Liver (tissue), 9 donors: ENCODE data around the gene PPP6R1. TPM values are rescaled to one million over a fixed set of nuclear protein-coding genes. Genes with fewer than 3 reads are reported as not detected.

Experiments used
- DNase-seq: peaks from one replicate; pipeline ENCODE4 v3.0.0-alpha.2; 2017; ENCODE audit warnings: low spot score
- H3K27ac ChIP-seq, 2 donors: one replicate each; pipeline ENCODE4 v1.7.0; 2013; ENCODE audit warnings: inconsistent platforms in 2 of 2, low read length in 2 of 2, control low read depth in 1 of 2, low read depth in 1 of 2, mild to moderate bottlenecking in 1 of 2
- H3K27me3 ChIP-seq, 4 donors: one replicate each; pipeline versions ENCODE4 v1.6.1 to v1.7.0; 2013; ENCODE audit warnings: low read length in 3 of 4, inconsistent platforms in 1 of 4, mild to moderate bottlenecking in 1 of 4, moderate library complexity in 1 of 4; ENCODE audit not compliant: control insufficient read depth in 4 of 4, insufficient read depth in 4 of 4
- H3K36me3 ChIP-seq, 4 donors: one replicate each; pipeline versions ENCODE4 v1.6.1 to v1.7.0; 2013; ENCODE audit warnings: low read length in 3 of 4, mild to moderate bottlenecking in 3 of 4, low read depth in 1 of 4, moderate library complexity in 1 of 4; ENCODE audit not compliant: control insufficient read depth in 4 of 4, insufficient read depth in 3 of 4
- H3K4me1 ChIP-seq, 4 donors: one replicate each; pipeline versions ENCODE4 v1.6.1 to v1.7.0; 2013; ENCODE audit warnings: low read length in 3 of 4, mild to moderate bottlenecking in 3 of 4, moderate library complexity in 1 of 4; ENCODE audit not compliant: control insufficient read depth in 4 of 4, insufficient read depth in 4 of 4
- H3K4me3 ChIP-seq, 3 donors: one replicate each; pipeline versions ENCODE4 v1.6.1 to v1.7.0; 2013; ENCODE audit warnings: low read length in 3 of 3, control low read depth in 1 of 3, low read depth in 1 of 3, mild to moderate bottlenecking in 1 of 3
- H3K9ac ChIP-seq, 2 donors: one replicate each; pipeline ENCODE4 v1.7.0; 2013; ENCODE audit warnings: low read length in 2 of 2, mild to moderate bottlenecking in 2 of 2, moderate library complexity in 2 of 2, control low read depth in 1 of 2, low read depth in 1 of 2
- H3K9me3 ChIP-seq, 4 donors: one replicate each; pipeline versions ENCODE4 v1.6.1 to v1.7.0; 2013; ENCODE audit warnings: low read length in 3 of 4; ENCODE audit not compliant: control insufficient read depth in 4 of 4
- EGR1 ChIP-seq, 2 donors: IDR thresholded peaks; 2 replicates each; pipeline ENCODE4 v1.6.1; 2016 to 2018; ENCODE audit warnings: antibody characterized with exemption in 2 of 2, low read depth in 2 of 2
- FOXA2 ChIP-seq: IDR thresholded peaks from 2 replicates; pipeline ENCODE4 v1.6.1; 2016; ENCODE audit warnings: antibody characterized with exemption
- GABPA ChIP-seq, 2 donors: IDR thresholded peaks in 1 of 2; conservative IDR thresholded peaks in 1 of 2; 2 replicates each; pipeline ENCODE4 v1.6.1; 2016; ENCODE audit warnings: antibody characterized with exemption in 2 of 2, mild to moderate bottlenecking in 1 of 2, moderate library complexity in 1 of 2
- HNF4A ChIP-seq, 2 donors: conservative IDR thresholded peaks; 2 replicates each; pipeline ENCODE4 v1.6.1; 2016; ENCODE audit warnings: antibody characterized with exemption in 2 of 2, mild to moderate bottlenecking in 2 of 2
- HNF4G ChIP-seq: IDR thresholded peaks from 2 replicates; pipeline ENCODE4 v1.6.1; 2016; ENCODE audit warnings: antibody characterized with exemption
- NR2F2 ChIP-seq: IDR thresholded peaks from 2 replicates; pipeline ENCODE4 v1.6.1; 2016; ENCODE audit warnings: antibody characterized with exemption
- RAD21 ChIP-seq, 2 donors: IDR thresholded peaks; 2 replicates each; pipeline ENCODE4 v1.6.1; 2016; ENCODE audit warnings: antibody characterized with exemption in 2 of 2, mild to moderate bottlenecking in 2 of 2
- RXRA ChIP-seq, 2 donors: IDR thresholded peaks; 2 replicates each; pipeline ENCODE4 v1.6.1; 2017 to 2018; ENCODE audit warnings: antibody characterized with exemption in 2 of 2, mild to moderate bottlenecking in 1 of 2
- SP1 ChIP-seq: IDR thresholded peaks from 2 replicates; pipeline ENCODE4 v1.6.1; 2018; ENCODE audit warnings: antibody characterized with exemption, mild to moderate bottlenecking
- TAF1 ChIP-seq: conservative IDR thresholded peaks from 2 replicates; pipeline ENCODE4 v1.6.1; 2016; ENCODE audit warnings: antibody characterized with exemption, mild to moderate bottlenecking
- YY1 ChIP-seq: IDR thresholded peaks from 2 replicates; pipeline ENCODE4 v1.6.1; 2016; ENCODE audit warnings: antibody characterized with exemption, mild to moderate bottlenecking
- WGBS: extraction: QIAGEN DNeasy Blood & Tissue Kit; methylation state at CpG from one replicate; pipeline ENCODE4 v1.1.7; 2013; 5-methylcytosine and 5-hydroxymethylcytosine counted together
- polyA plus RNA-seq, 2 donors: library from polyadenylated mRNA; stranded (reverse) in 1 of 2; unstranded in 1 of 2; fragments of 200-250 nt in 1 of 2; fragments of >200 nt in 1 of 2; fragmentation: Nextera tagmentation in 1 of 2; extraction: Ambion mirVana in 1 of 2; gene quantifications; one replicate each; pipeline versions ENCODE4 v1.2.1 to v1.2.3, GENCODE V29; 2013 to 2015
- total RNA-seq, 2 donors: library from RNA; depleted of rRNA; stranded (reverse); fragments of >200 nt; gene quantifications; one replicate each; pipeline ENCODE4 v1.2.3, GENCODE V29; 2014
- TF ChIP-seq, protein P1 (sequence below): IDR thresholded peaks from 2 replicates; pipeline ENCODE4 v1.6.1; 2016; ENCODE audit warnings: antibody characterized with exemption
- TF ChIP-seq, protein P2 (sequence below): IDR thresholded peaks from 2 replicates; pipeline ENCODE4 v1.6.1; 2016; ENCODE audit warnings: antibody characterized with exemption
- TF ChIP-seq, protein P3 (sequence below): IDR thresholded peaks from 2 replicates; pipeline ENCODE4 v1.6.1; 2016; ENCODE audit warnings: antibody characterized with exemption, mild to moderate bottlenecking
- TF ChIP-seq, protein P4 (sequence below): fragments of 150-350 bp; IDR thresholded peaks from 2 replicates; pipeline ENCODE4 v1.5.1; 2017; ENCODE audit warnings: improper control_type of control experiment, low read depth, low read length; ENCODE audit not compliant: missing input control
- TF ChIP-seq, protein P5 (sequence below): IDR thresholded peaks from 2 replicates; pipeline ENCODE4 v1.6.1; 2016; ENCODE audit warnings: antibody characterized with exemption
- donor health status: healthy.
- donor health status: healthy.
- donor health status: healthy.
- donor health status: healthy.
- donor health status: healthy.

Gene PPP6R1
- total and polyA plus RNA-seq, 4 donors = 5.5 to 40.1 (median 22.5) TPM

DNA sequence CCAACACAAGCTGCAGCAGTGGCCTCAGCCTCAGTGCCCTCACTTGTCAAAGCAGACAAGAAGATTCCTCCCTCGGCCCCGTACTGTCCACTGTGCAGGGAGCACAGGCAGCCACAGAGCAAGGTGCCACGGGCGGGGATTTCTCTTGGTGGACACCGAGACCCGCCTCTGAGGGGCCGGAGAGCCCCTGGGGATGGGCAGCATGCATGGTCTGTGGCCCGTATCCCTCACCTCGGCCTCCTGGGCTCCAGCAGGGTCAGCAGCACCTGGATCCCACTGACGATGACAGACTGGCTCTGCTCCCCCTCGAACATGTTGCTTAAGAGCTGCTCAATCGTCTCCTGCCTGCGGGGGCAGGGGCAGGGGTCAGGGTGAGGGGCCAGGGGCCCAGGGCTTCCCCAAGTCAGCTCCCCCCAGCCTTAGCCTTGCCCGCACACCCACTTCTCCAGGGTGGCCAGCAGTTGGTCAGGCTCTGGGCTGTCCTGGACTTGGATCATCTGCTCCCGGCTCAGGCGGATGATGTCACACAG is 16.8 kb downstream of the PPP6R1 start:
- Histone ChIP-seq H3K9ac (no peak overlapping the region), H3K36me3 (peaks cover 44 to 92% (median 51%) of the 10 kb centered on the region in 4 donors), H3K4me3 (no peak overlapping the region), H3K27ac (no peak overlapping the region), H3K9me3 (no peaks in the 10 kb centered on the region), H3K27me3 (no peaks in the 10 kb centered on the region), H3K4me1 (no peaks in the 10 kb centered on the region)
- WGBS = 94% methylated on average over 16 of the region's 16 CpGs
- DNase-seq = no peak
- TF ChIP-seq RAD21 (IDR thresholded peaks at IDR 0.05) = no peak
- no peak for TF ChIP-seq SP1
- no peak for TF ChIP-seq GABPA (IDR thresholded peaks at IDR 0.05 in 1 of 2, conservative IDR thresholded peaks at IDR 0.05 in 1 of 2)
- TF ChIP-seq, protein P1, sequence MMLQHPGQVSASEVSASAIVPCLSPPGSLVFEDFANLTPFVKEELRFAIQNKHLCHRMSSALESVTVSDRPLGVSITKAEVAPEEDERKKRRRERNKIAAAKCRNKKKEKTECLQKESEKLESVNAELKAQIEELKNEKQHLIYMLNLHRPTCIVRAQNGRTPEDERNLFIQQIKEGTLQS = no peak
- no peak for TF ChIP-seq NR2F2
- TF ChIP-seq, protein P2, sequence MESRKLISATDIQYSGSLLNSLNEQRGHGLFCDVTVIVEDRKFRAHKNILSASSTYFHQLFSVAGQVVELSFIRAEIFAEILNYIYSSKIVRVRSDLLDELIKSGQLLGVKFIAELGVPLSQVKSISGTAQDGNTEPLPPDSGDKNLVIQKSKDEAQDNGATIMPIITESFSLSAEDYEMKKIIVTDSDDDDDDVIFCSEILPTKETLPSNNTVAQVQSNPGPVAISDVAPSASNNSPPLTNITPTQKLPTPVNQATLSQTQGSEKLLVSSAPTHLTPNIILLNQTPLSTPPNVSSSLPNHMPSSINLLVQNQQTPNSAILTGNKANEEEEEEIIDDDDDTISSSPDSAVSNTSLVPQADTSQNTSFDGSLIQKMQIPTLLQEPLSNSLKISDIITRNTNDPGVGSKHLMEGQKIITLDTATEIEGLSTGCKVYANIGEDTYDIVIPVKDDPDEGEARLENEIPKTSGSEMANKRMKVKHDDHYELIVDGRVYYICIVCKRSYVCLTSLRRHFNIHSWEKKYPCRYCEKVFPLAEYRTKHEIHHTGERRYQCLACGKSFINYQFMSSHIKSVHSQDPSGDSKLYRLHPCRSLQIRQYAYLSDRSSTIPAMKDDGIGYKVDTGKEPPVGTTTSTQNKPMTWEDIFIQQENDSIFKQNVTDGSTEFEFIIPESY = no peak
- no peak for TF ChIP-seq YY1
- TF ChIP-seq RXRA (IDR thresholded peaks at IDR 0.05) = no peak
- TF ChIP-seq, protein P3, sequence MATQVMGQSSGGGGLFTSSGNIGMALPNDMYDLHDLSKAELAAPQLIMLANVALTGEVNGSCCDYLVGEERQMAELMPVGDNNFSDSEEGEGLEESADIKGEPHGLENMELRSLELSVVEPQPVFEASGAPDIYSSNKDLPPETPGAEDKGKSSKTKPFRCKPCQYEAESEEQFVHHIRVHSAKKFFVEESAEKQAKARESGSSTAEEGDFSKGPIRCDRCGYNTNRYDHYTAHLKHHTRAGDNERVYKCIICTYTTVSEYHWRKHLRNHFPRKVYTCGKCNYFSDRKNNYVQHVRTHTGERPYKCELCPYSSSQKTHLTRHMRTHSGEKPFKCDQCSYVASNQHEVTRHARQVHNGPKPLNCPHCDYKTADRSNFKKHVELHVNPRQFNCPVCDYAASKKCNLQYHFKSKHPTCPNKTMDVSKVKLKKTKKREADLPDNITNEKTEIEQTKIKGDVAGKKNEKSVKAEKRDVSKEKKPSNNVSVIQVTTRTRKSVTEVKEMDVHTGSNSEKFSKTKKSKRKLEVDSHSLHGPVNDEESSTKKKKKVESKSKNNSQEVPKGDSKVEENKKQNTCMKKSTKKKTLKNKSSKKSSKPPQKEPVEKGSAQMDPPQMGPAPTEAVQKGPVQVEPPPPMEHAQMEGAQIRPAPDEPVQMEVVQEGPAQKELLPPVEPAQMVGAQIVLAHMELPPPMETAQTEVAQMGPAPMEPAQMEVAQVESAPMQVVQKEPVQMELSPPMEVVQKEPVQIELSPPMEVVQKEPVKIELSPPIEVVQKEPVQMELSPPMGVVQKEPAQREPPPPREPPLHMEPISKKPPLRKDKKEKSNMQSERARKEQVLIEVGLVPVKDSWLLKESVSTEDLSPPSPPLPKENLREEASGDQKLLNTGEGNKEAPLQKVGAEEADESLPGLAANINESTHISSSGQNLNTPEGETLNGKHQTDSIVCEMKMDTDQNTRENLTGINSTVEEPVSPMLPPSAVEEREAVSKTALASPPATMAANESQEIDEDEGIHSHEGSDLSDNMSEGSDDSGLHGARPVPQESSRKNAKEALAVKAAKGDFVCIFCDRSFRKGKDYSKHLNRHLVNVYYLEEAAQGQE = no peak
- TF ChIP-seq HNF4G = no peak

DNA sequence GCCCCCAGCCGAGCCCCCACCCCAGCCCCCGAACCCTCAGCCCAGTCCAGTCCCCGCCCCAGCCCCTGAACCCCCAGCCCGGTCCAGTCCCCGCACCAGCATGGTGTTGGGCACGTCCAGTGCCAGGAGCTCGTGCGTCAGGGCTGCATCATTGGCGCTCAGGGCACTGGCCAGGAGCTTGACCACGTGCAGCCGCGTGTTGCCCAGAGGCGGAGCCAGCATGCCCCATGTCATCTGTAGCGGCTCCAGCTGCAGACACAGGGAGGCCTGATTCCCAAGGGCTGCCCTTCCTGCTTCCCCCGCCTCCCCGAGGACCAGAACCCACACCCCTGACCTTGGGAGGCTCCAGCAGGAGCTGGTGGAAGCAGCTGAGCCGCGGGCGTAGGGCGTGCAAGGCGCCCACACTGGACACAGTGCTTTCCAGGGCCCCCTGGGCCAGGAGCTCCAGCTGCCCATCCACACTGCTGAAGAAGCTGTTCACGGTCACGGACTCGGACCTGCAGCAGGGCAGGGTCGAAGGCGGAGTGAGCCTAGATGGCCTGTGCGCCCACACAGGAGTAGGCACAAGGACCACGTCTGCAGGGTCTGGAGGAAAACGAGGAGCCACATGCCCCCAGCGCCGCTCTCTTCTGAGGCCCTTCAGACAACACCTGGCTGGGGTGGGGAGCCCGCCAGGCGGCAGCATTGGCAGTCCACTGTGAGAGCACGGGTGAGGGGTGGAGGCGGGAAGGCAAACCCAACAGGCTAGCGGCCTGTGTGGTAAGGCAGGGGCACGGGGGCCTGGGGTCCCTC is 17.5 kb downstream of the PPP6R1 start:
- no peaks in the 10 kb centered on the region for H3K4me1 ChIP-seq
- no peaks in the 10 kb centered on the region for H3K27me3 ChIP-seq
- no peaks in the 10 kb centered on the region for H3K9me3 ChIP-seq
- TF ChIP-seq HNF4A (conservative IDR thresholded peaks at IDR 0.05) (no peak), HNF4G (no peak), YY1 (no peak), TAF1 (no peak), NR2F2 (no peak), EGR1 (IDR thresholded peaks at IDR 0.05; ENCODE audit: low read depth in 2 of 2) (no peak), RXRA (IDR thresholded peaks at IDR 0.05) (no peak), SP1 (no peak), GABPA (IDR thresholded peaks at IDR 0.05 in 1 of 2, conservative IDR thresholded peaks at IDR 0.05 in 1 of 2) (no peak), FOXA2 (no peak)
- TF ChIP-seq, protein P1 = no peak
- TF ChIP-seq, protein P4, sequence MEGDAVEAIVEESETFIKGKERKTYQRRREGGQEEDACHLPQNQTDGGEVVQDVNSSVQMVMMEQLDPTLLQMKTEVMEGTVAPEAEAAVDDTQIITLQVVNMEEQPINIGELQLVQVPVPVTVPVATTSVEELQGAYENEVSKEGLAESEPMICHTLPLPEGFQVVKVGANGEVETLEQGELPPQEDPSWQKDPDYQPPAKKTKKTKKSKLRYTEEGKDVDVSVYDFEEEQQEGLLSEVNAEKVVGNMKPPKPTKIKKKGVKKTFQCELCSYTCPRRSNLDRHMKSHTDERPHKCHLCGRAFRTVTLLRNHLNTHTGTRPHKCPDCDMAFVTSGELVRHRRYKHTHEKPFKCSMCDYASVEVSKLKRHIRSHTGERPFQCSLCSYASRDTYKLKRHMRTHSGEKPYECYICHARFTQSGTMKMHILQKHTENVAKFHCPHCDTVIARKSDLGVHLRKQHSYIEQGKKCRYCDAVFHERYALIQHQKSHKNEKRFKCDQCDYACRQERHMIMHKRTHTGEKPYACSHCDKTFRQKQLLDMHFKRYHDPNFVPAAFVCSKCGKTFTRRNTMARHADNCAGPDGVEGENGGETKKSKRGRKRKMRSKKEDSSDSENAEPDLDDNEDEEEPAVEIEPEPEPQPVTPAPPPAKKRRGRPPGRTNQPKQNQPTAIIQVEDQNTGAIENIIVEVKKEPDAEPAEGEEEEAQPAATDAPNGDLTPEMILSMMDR = no peak
- TF ChIP-seq, protein P5, sequence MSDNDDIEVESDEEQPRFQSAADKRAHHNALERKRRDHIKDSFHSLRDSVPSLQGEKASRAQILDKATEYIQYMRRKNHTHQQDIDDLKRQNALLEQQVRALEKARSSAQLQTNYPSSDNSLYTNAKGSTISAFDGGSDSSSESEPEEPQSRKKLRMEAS = no peak
- H3K4me3 ChIP-seq = no peak overlapping the region
- 94% methylated on average over 37 of the region's 37 CpGs for WGBS
- no peak overlapping the region for H3K27ac ChIP-seq
- H3K9ac ChIP-seq = no peak overlapping the region
- DNase-seq = no peak
- H3K36me3 ChIP-seq = peaks cover 45 to 93% (median 52%) of the 10 kb centered on the region in 4 donors
